GM12878 (cell line): Measurements from ENCODE around the gene HIVEP2. TPM values are rescaled to one million over a fixed set of nuclear protein-coding genes. Genes with fewer than 3 reads are reported as not detected.

Experiments used
- CBX3 ChIP-seq: fragments of 200-600 bp; sonication (generic); IDR thresholded peaks from 2 replicates; pipeline ENCODE4 v1.6.1; 2016; ENCODE audit warnings: low read depth, borderline replicate concordance
- SMARCA5 ChIP-seq: fragments of 450-650 bp; IDR thresholded peaks from 2 replicates; pipeline ENCODE4 v1.6.1; 2017; ENCODE audit warnings: mild to moderate bottlenecking
- TCF12 ChIP-seq: IDR thresholded peaks from 2 replicates; pipeline ENCODE4 v1.6.1; 2011; ENCODE audit warnings: low read depth, mild to moderate bottlenecking, low read length
- ZZZ3 ChIP-seq: IDR thresholded peaks from 2 replicates; pipeline ENCODE4 v1.6.1; 2011; ENCODE audit warnings: low read depth; ENCODE audit not compliant: control insufficient read depth, insufficient read length
- polyA plus RNA-seq, 11 experiments: library from polyadenylated mRNA; depleted of rRNA in 4 of 11; unstranded in 6 of 11; stranded (reverse) in 5 of 11; fragments of >200 nt; fragmentation: Nextera tagmentation in 4 of 11; fragmentation: Illumina TruSeq in 1 of 11; extraction: Ambion mirVana in 4 of 11; extraction: Trizol in 1 of 11; gene quantifications; 1 replicate in 1 of 11; 2 replicates in 10 of 11; pipeline versions ENCODE4 v1.2.1 to v1.2.3, GENCODE V29; 2011 to 2016; ENCODE audit warnings: inconsistent platforms in 2 of 11, missing spikeins in 2 of 11, low read depth in 1 of 11
- total RNA-seq, 4 experiments: library from RNA; depleted of rRNA in 3 of 4; stranded (reverse); fragments of >200 nt in 3 of 4; fragmentation: Illumina TruSeq in 1 of 4; extraction: Trizol in 1 of 4; gene quantifications; 2 replicates each; pipeline versions ENCODE4 v1.2.1 to v1.2.3, GENCODE V29; 2013 to 2021
- TF ChIP-seq, protein P1 (sequence below): IDR thresholded peaks from 2 replicates; pipeline ENCODE4 v1.6.1; 2012; ENCODE audit warnings: mild to moderate bottlenecking, low read depth, low read length
- TF ChIP-seq, protein P2 (sequence below): fragments of 450-650 bp; formaldehyde crosslinking; IDR thresholded peaks from 2 replicates; pipeline ENCODE4 v1.4.0; 2020; ENCODE audit warnings: mild to moderate bottlenecking, moderate library complexity

Gene HIVEP2
- total and polyA plus RNA-seq, 10 of the 15 experiments (the other 5 are each of a cell fraction or from before 2014, with no cell fraction given), result 1.2 to 15.7 (median 10.2) TPM

DNA sequence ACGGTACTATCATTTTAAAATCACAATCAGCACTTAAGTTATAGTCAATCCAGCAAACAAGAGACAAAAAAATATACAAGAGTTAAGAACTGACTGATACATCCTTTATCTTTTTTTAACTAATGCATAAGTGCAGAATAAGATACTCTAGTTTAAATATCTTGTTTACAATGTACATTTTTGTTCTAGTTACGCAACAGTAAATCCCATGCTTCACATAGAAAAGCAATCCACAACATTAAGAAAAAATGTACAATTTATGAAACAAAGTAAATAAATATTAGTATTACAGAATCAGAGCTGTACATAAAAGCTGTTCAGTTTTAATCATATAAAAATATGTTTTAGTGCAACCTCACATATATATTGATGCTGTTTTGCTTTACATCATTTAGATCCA is 192.6 kb downstream of the HIVEP2 start (continued):
- TF ChIP-seq SMARCA5, result no peak
- TF ChIP-seq TCF12, result no peak
- TF ChIP-seq, protein P1, sequence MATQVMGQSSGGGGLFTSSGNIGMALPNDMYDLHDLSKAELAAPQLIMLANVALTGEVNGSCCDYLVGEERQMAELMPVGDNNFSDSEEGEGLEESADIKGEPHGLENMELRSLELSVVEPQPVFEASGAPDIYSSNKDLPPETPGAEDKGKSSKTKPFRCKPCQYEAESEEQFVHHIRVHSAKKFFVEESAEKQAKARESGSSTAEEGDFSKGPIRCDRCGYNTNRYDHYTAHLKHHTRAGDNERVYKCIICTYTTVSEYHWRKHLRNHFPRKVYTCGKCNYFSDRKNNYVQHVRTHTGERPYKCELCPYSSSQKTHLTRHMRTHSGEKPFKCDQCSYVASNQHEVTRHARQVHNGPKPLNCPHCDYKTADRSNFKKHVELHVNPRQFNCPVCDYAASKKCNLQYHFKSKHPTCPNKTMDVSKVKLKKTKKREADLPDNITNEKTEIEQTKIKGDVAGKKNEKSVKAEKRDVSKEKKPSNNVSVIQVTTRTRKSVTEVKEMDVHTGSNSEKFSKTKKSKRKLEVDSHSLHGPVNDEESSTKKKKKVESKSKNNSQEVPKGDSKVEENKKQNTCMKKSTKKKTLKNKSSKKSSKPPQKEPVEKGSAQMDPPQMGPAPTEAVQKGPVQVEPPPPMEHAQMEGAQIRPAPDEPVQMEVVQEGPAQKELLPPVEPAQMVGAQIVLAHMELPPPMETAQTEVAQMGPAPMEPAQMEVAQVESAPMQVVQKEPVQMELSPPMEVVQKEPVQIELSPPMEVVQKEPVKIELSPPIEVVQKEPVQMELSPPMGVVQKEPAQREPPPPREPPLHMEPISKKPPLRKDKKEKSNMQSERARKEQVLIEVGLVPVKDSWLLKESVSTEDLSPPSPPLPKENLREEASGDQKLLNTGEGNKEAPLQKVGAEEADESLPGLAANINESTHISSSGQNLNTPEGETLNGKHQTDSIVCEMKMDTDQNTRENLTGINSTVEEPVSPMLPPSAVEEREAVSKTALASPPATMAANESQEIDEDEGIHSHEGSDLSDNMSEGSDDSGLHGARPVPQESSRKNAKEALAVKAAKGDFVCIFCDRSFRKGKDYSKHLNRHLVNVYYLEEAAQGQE, result no peak
- no peak for TF ChIP-seq CBX3
- no peak for TF ChIP-seq ZZZ3
- TF ChIP-seq, protein P2, sequence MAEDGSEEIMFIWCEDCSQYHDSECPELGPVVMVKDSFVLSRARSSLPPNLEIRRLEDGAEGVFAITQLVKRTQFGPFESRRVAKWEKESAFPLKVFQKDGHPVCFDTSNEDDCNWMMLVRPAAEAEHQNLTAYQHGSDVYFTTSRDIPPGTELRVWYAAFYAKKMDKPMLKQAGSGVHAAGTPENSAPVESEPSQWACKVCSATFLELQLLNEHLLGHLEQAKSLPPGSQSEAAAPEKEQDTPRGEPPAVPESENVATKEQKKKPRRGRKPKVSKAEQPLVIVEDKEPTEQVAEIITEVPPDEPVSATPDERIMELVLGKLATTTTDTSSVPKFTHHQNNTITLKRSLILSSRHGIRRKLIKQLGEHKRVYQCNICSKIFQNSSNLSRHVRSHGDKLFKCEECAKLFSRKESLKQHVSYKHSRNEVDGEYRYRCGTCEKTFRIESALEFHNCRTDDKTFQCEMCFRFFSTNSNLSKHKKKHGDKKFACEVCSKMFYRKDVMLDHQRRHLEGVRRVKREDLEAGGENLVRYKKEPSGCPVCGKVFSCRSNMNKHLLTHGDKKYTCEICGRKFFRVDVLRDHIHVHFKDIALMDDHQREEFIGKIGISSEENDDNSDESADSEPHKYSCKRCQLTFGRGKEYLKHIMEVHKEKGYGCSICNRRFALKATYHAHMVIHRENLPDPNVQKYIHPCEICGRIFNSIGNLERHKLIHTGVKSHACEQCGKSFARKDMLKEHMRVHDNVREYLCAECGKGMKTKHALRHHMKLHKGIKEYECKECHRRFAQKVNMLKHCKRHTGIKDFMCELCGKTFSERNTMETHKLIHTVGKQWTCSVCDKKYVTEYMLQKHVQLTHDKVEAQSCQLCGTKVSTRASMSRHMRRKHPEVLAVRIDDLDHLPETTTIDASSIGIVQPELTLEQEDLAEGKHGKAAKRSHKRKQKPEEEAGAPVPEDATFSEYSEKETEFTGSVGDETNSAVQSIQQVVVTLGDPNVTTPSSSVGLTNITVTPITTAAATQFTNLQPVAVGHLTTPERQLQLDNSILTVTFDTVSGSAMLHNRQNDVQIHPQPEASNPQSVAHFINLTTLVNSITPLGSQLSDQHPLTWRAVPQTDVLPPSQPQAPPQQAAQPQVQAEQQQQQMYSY (CRISPR knock-in tag), result no peak
